Measurements from ENCODE around the gene TIMP2.
"Not testable (repeated sequence)": the region's sequence is repeated elsewhere in the genome, so short reads cannot be mapped to it uniquely, and the experiment has no call there.

TIMP2 gene

DNA sequence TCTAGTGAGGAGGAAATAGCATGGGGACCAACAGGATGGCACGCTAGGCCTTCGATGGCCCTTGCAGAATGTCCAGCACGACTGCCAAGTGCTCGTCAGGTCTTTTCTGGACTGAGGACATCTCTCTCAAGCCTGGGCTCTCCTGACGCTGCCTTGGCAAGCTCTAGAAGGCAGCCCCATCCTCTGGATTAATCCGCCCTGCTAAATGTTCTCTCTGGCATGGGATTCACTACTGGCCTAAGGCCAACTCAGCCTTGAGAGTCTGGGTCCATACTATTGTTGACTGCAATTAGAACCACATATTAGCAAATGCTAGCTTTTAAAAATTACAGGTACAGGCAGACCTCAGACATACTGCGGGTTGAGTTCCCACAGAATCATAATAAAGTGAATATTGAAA, 19.6 kb downstream of the TIMP2 start:
- no peak for TF ChIP-seq MYC (IDR thresholded peaks at IDR 0.05; ENCODE audit: low read depth, low read length)
- TF ChIP-seq CTCF (IDR thresholded peaks at IDR 0.05; ENCODE audit: low read depth, low read length) = no peak
- TF ChIP-seq POLR2A (IDR thresholded peaks at IDR 0.05; ENCODE audit: extremely low read depth, insufficient read length) = no peak
- TF ChIP-seq, protein P1, sequence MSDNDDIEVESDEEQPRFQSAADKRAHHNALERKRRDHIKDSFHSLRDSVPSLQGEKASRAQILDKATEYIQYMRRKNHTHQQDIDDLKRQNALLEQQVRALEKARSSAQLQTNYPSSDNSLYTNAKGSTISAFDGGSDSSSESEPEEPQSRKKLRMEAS (IDR thresholded peaks at IDR 0.05; ENCODE audit: low read depth, low read length) = no peak
- H3K4me3 ChIP-seq (ENCODE audit: low read depth, low read length) = no peak overlapping the region
- DNase-seq (ENCODE audit: low read depth) = no peak

GRCh38 chr17:78905116-78905515, 20.1 kb downstream of the TIMP2 start:
- DNase-seq (ENCODE audit: low read depth) = no peak
- no peak overlapping the region for H3K4me3 ChIP-seq (ENCODE audit: low read depth, low read length)
- TF ChIP-seq, protein P1 (IDR thresholded peaks at IDR 0.05; ENCODE audit: low read depth, low read length) = no peak
- TF ChIP-seq POLR2A (IDR thresholded peaks at IDR 0.05; ENCODE audit: extremely low read depth, insufficient read length) (no peak), CTCF (IDR thresholded peaks at IDR 0.05; ENCODE audit: low read depth, low read length) (no peak), MYC (IDR thresholded peaks at IDR 0.05; ENCODE audit: low read depth, low read length) (no peak)

DNA sequence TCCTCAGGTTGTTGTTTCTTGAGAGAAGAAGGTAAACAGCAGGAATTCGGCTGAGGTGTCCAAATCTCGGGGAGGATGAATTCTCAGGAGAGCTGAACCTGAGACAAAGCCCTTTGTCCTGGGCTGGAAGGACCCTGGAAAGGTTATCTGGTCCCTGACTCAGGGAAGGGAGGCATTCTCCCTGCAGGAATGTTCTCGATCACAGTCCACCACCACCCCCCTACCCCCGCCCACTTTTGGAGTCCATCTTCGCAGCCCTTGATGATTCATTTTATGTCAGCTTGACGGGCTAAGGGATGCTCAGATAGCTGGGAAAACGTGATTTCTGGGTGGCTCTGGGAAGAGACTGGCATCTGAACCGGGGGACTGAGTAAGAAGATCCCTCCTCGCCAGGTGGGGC, 20.8 kb downstream of the TIMP2 start:
- H3K4me3 ChIP-seq (ENCODE audit: low read depth, low read length) = no peak overlapping the region
- no peak for DNase-seq (ENCODE audit: low read depth)
- TF ChIP-seq CTCF (IDR thresholded peaks at IDR 0.05; ENCODE audit: low read depth, low read length) = no peak
- TF ChIP-seq, protein P1 (IDR thresholded peaks at IDR 0.05; ENCODE audit: low read depth, low read length) = no peak
- TF ChIP-seq POLR2A (IDR thresholded peaks at IDR 0.05; ENCODE audit: extremely low read depth, insufficient read length) = no peak
- TF ChIP-seq MYC (IDR thresholded peaks at IDR 0.05; ENCODE audit: low read depth, low read length) = no peak

GRCh38 chr17:78903101-78903779, 21.9 kb downstream of the TIMP2 start, which contains the start of gene CEP295NL:
Gene CEP295NL (minus strand): TSS chr17:78903201. CDS start chr17:78901828, 1,373 bp downstream.
- DNase-seq (ENCODE audit: low read depth) = no peak
- H3K4me3 ChIP-seq (ENCODE audit: low read depth, low read length) = no peak within 1 kb of the TSS
- TF ChIP-seq MYC (IDR thresholded peaks at IDR 0.05; ENCODE audit: low read depth, low read length) (no peak), CTCF (IDR thresholded peaks at IDR 0.05; ENCODE audit: low read depth, low read length) (no peak), POLR2A (IDR thresholded peaks at IDR 0.05; ENCODE audit: extremely low read depth, insufficient read length) (no peak)
- TF ChIP-seq, protein P1 (IDR thresholded peaks at IDR 0.05; ENCODE audit: low read depth, low read length) = no peak

- DNase-seq (ENCODE audit: low read depth); H3K4me3 ChIP-seq (ENCODE audit: low read depth, low read length): not testable (repeated sequence)
Measured at GRCh38 chr17:78902231-78902630, 23.0 kb downstream of the TIMP2 start.

DNA sequence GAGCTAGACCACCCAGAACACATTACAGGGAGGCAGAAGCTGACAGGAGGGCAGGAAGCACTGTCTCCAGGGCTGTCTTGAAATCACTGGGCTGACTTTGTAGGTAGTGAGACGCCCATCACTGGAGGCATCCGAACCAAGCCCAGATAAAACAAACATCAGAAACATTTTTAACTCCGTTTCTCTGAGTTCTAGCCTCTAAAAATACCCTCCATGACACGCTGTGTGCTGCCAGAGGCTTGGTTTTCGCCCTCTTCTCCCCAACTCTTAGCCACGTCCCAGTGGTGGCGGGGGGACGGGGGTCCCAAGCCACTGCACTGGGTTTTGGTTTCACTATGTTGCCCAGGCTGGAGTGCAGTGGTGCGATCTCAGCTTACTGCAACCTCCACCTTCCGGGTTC, 23.4 kb downstream of the TIMP2 start:
- TF ChIP-seq CTCF (IDR thresholded peaks at IDR 0.05; ENCODE audit: low read depth, low read length) = no peak
- TF ChIP-seq, protein P1 (IDR thresholded peaks at IDR 0.05; ENCODE audit: low read depth, low read length) = no peak
- TF ChIP-seq MYC (IDR thresholded peaks at IDR 0.05; ENCODE audit: low read depth, low read length) = no peak
- no peak for TF ChIP-seq POLR2A (IDR thresholded peaks at IDR 0.05; ENCODE audit: extremely low read depth, insufficient read length)
- no peak overlapping the region for H3K4me3 ChIP-seq (ENCODE audit: low read depth, low read length)
- DNase-seq (ENCODE audit: low read depth) = no peak
